Lower leg skin (tissue), 4 donors: ENCODE measurements around the gene TIMM17B. TPM values are rescaled to one million over a fixed set of nuclear protein-coding genes. Genes with fewer than 3 reads are reported as not detected.

Source experiments
- DNase-seq, 2 donors: peaks; one replicate each; pipeline ENCODE4 v3.0.0-alpha.2; 2019; ENCODE audit warnings: low spot score in 2 of 2
- H3K4me3 ChIP-seq: fragments of 200-600 bp; sonication (generic); 2 replicates; pipeline ENCODE4 v1.5.1; 2017; ENCODE audit warnings: mild to moderate bottlenecking, low read depth; ENCODE audit not compliant: poor library complexity, severe bottlenecking
- POLR2A ChIP-seq, 2 donors: fragments of 450-650 bp; IDR thresholded peaks; one replicate each; pipeline ENCODE4 v1.6.1; 2016 to 2017; ENCODE audit warnings: antibody characterized with exemption in 2 of 2, mild to moderate bottlenecking in 1 of 2, moderate library complexity in 1 of 2
- WGBS, 2 donors: methylation state at CpG; one replicate each; pipeline ENCODE4 v1.1.5; 2018; 5-methylcytosine and 5-hydroxymethylcytosine counted together
- intact Hi-C: fragments of 100-400 bp; cut with DNase I; formaldehyde crosslinking; loops from one replicate; pipeline ENCODE4 v1.15.0; 2023; ENCODE audit warnings: low total_unique reads
- total RNA-seq, 4 donors: library from RNA; depleted of rRNA; stranded (reverse); fragments of >200 nt; gene quantifications; one replicate each; pipeline ENCODE4 v1.1.0, GENCODE V29; 2016
- TF ChIP-seq, protein P1 (sequence below), 3 donors: fragments of 450-650 bp; IDR thresholded peaks; one replicate each; pipeline ENCODE4 v1.5.1; 2016; ENCODE audit warnings: antibody characterized with exemption in 3 of 3, mild to moderate bottlenecking in 3 of 3, moderate library complexity in 2 of 3

Gene TIMM17B
- total RNA-seq, 4 donors from 2014 or later, result 37.1 to 46.2 (median 42.2) TPM

DNA sequence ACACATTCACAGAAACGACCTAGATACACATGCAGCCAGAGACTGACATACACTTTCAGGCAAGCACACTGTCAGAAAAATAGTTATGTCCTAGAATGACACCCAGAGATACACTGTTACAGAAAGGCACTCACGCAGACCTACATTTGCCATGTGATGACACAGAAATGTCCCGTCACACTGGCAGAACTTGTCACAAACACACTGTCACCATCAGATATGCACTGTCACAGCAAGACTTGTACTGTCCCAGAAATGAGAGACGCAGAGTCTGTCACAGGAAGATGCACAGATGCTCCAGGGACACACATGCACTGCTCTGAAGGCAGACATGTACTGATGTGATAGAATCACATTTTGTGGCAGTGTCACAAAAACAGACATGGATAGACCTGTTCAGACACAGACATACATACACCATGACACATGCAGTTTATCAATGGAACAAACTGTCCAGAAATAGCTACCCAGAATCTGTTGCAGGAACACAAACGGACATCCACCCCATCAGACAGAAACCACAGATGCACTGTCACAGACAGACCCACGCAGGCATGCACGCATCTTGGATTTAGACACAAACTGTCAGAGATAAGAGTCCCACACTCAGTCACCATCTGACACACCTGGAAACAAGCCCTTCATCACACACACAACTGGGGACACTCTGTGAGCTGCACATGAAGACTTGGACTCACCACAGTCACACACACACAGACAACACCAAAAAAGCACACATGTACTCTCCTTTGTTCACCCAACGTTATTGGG is 22.6 kb upstream of the TIMM17B start:
- no peak for TF ChIP-seq POLR2A (IDR thresholded peaks at IDR 0.05)
- intact Hi-C loops, result no loop called here
- H3K4me3 ChIP-seq, result no peak overlapping the region
- no peak for DNase-seq
- 28 to 45% methylated on average over 8 of the region's 8 CpGs for WGBS, 2 donors

DNA sequence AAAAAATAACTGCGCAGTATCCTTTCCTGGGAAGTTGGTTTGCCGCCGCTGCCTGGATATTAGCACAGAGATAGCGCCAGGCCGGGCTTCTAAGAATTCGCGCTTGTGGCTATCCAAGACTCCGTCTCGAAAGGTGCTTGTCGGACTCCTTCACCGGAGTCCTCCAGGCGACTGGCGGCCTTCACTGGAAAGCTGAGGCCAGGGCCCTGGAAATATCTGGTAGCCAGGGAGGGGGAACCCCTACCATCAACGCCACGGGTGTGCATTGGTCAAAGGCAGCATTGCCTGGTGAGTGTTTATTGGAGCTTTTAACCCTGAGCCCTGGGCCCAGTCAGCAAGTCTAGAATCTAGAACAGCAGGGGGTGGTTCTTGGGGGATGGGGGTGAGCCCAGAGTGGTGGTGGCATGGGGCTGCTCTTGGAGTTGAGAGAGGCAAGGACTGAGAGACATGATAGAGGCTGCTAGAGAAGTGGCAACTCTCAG is 21.8 kb upstream of the TIMM17B start:
- no peak for TF ChIP-seq POLR2A (IDR thresholded peaks at IDR 0.05)
- TF ChIP-seq, protein P1, sequence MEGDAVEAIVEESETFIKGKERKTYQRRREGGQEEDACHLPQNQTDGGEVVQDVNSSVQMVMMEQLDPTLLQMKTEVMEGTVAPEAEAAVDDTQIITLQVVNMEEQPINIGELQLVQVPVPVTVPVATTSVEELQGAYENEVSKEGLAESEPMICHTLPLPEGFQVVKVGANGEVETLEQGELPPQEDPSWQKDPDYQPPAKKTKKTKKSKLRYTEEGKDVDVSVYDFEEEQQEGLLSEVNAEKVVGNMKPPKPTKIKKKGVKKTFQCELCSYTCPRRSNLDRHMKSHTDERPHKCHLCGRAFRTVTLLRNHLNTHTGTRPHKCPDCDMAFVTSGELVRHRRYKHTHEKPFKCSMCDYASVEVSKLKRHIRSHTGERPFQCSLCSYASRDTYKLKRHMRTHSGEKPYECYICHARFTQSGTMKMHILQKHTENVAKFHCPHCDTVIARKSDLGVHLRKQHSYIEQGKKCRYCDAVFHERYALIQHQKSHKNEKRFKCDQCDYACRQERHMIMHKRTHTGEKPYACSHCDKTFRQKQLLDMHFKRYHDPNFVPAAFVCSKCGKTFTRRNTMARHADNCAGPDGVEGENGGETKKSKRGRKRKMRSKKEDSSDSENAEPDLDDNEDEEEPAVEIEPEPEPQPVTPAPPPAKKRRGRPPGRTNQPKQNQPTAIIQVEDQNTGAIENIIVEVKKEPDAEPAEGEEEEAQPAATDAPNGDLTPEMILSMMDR (IDR thresholded peaks at IDR 0.05), result no peak
- intact Hi-C loops, result no loop called here
- WGBS, 2 donors, result 0 to 44% methylated on average over 5 to 15 of the region's 15 CpGs
- DNase-seq, result no peak
- no peak overlapping the region for H3K4me3 ChIP-seq

DNA sequence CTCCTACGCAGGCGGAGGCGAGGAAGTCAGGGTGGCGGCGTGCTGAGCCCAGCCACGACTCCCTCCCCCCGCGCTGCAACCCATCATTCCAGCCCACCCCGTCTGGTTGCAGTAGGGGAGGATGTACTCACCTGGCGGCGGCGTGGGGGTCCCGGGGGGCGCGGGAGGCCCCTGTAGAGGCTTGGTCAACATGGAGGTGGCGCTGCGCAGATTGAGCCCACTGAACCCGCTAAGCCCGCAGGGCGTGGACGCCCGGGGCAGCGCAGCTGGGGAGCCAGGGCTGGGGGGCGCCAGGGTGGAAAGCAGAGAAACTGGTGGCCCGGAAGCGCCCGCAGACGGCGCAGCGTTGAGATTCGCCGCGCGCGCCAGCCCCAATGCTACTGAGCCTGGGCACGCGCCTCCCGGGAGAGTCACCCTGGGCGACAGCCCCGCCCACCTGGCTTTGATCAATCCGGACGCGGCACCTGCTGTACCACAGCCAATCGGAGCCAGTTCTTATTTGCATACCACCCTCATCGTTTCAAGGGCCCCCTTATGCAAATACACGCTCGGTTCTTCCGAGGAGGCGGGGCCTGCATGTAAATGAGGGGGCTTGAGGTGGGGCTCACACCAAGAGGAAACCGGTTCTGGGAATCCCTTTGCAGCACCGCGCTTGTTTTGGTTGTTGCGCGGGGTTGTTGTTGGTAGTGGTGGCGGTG is 21.2 kb upstream of the TIMM17B start, which contains the start of gene PIM2:
Gene PIM2 (minus strand): TSS at position 382 of the 698 bp plus-strand sequence. CDS start 190 bp downstream, at position 192.
- peak within 1 kb of the TSS; percentile 43 for H3K4me3 ChIP-seq
- peak; percentile 88 to 97 for DNase-seq
- intact Hi-C loops, result no loop called here
- peak in 1 of 2 donors; percentile 29 for TF ChIP-seq POLR2A (IDR thresholded peaks at IDR 0.05)
- TF ChIP-seq, protein P1 (IDR thresholded peaks at IDR 0.05), result no peak
- 0 to 34% methylated on average over 9 to 33 of the region's 55 CpGs for WGBS, 2 donors

DNA sequence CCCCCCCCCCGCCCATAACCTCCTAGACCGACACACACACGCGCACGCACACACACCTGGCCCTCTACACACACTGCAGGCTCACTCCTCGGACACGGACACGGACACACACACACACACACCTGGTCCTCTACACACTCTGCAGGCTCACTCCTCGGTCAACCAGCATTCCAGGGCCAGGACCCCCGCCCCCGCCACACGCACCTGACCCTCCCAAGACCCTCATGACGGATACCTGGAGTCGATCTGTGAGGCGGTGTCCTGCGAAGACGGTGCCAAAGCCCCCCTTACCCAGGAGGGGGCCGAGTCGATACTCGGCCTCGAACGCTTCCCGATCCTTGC is 20.7 kb upstream of the TIMM17B start:
- WGBS, 2 donors, result 10 to 44% methylated on average over 5 to 23 of the region's 23 CpGs
- peak overlapping the region; percentile 43 for H3K4me3 ChIP-seq
- intact Hi-C loops, result no loop called here
- TF ChIP-seq, protein P1 (IDR thresholded peaks at IDR 0.05), result no peak
- no peak for TF ChIP-seq POLR2A (IDR thresholded peaks at IDR 0.05)
- DNase-seq, result no peak

DNA sequence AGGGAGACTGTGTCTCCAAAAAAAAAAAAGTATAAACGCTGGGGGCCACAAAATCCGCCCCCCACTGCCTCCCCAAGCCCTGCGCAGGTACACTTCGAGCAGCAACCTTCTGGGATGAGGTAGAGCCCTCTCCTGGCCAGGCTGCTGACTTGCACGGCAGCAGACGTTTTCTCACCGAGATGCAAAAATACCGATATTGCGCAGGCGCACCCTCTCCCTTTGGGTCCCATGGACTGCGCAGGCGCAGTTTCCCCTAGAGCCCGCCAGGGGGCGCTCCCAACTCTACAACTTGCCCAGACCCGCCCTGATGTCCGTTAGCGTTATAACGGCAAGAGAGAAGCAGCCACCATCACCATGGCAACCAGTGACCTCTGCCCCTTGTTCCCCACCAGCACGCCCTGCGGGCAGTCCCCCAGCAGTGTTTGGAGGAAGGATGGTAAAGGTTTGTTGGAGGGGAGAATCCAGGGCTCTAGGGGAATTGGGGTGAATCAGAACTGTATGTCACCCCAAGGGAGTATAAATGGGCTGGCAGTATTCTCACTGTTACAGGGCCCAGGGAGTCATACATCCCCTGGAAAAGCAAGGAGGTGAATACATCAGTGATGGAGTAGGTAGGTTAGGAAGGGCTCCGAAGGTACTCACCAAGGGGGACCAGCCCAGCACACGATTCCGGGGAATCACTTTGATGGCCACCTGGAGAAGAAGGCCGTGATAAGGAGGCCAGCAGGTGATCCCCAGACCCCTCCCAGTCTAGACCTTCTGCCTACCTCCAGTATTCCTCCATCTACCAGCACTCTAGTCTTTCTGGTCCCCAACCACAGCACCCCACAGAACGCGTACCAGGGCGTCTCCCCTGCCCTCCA is 19.8 kb upstream of the TIMM17B start:
- WGBS, 2 donors, result 41 to 49% methylated on average over 10 to 27 of the region's 27 CpGs
- no peak for TF ChIP-seq POLR2A (IDR thresholded peaks at IDR 0.05)
- TF ChIP-seq, protein P1 (IDR thresholded peaks at IDR 0.05), result peak in 1 of 3 donors; percentile 74
- no peak overlapping the region for H3K4me3 ChIP-seq
- DNase-seq, result peak; percentile 84 to 97
- intact Hi-C loops, result no loop called here
